Trophoblast cell (in vitro differentiated cells and primary cell): Measurements from ENCODE around the gene EIF5. TPM values are rescaled to one million over a fixed set of nuclear protein-coding genes. Genes with fewer than 3 reads are reported as not detected.

Experiments
- DNase-seq, 2 donors: peaks; one replicate each; pipeline ENCODE4 v3.0.0-alpha.2; 2016
- H2AFZ ChIP-seq: 2 replicates; pipeline ENCODE4 v1.6.1; 2013; ENCODE audit warnings: low read length, moderate library complexity, mild to moderate bottlenecking; ENCODE audit not compliant: insufficient read depth, poor library complexity
- H2AK5ac ChIP-seq: 2 replicates; pipeline ENCODE4 v1.6.1; 2013; ENCODE audit warnings: mild to moderate bottlenecking, low read length
- H2BK120ac ChIP-seq: 2 replicates; pipeline ENCODE4 v1.6.1; 2013; ENCODE audit warnings: low read length, mild to moderate bottlenecking, moderate library complexity; ENCODE audit not compliant: insufficient read depth, poor library complexity
- H2BK12ac ChIP-seq: 2 replicates; pipeline ENCODE4 v1.6.1; 2013; ENCODE audit warnings: mild to moderate bottlenecking, low read length, moderate library complexity
- H2BK5ac ChIP-seq: 2 replicates; pipeline ENCODE4 v1.6.1; 2013; ENCODE audit warnings: low read length, low read depth, moderate library complexity, mild to moderate bottlenecking; ENCODE audit not compliant: poor library complexity
- H3K14ac ChIP-seq: 2 replicates; pipeline ENCODE4 v1.6.1; 2013; ENCODE audit warnings: mild to moderate bottlenecking, low read length
- H3K18ac ChIP-seq: 2 replicates; pipeline ENCODE4 v1.6.1; 2013; ENCODE audit warnings: mild to moderate bottlenecking, low read length
- H3K23ac ChIP-seq: 2 replicates; pipeline ENCODE4 v1.6.1; 2013; ENCODE audit warnings: low read length
- H3K27ac ChIP-seq: 2 replicates; pipeline ENCODE4 v1.5.1; 2013; ENCODE audit warnings: low read depth, mild to moderate bottlenecking, inconsistent platforms, low read length, moderate library complexity
- H3K27me3 ChIP-seq: 2 replicates; pipeline ENCODE4 v1.6.1; 2013; ENCODE audit warnings: inconsistent platforms, mild to moderate bottlenecking, low read length, moderate library complexity; ENCODE audit not compliant: insufficient read depth
- H3K36me3 ChIP-seq, 2 experiments: 1 replicate in 1 of 2; 2 replicates in 1 of 2; pipeline ENCODE4 v1.6.1; 2013; ENCODE audit warnings: low read length in 2 of 2, mild to moderate bottlenecking in 2 of 2, moderate library complexity in 1 of 2; ENCODE audit not compliant: insufficient read depth in 2 of 2, control insufficient read depth in 1 of 2
- H3K4ac ChIP-seq: 2 replicates; pipeline ENCODE4 v1.6.1; 2013; ENCODE audit warnings: low read depth, mild to moderate bottlenecking, low read length, moderate library complexity
- H3K4me1 ChIP-seq, 2 experiments: 1 replicate in 1 of 2; 2 replicates in 1 of 2; pipeline ENCODE4 v1.6.1; 2013; ENCODE audit warnings: low read length in 2 of 2, mild to moderate bottlenecking in 2 of 2, moderate library complexity in 1 of 2; ENCODE audit not compliant: insufficient read depth in 2 of 2, control insufficient read depth in 1 of 2
- H3K4me2 ChIP-seq: 2 replicates; pipeline ENCODE4 v1.6.1; 2013; ENCODE audit warnings: inconsistent platforms, mild to moderate bottlenecking, low read length, moderate library complexity
- H3K4me3 ChIP-seq: 2 replicates; pipeline ENCODE4 v1.5.1; 2013; ENCODE audit warnings: mild to moderate bottlenecking, low read depth, low read length, inconsistent platforms
- H3K79me1 ChIP-seq: one replicate; pipeline ENCODE4 v1.6.1; 2013; ENCODE audit warnings: low read length
- H3K79me2 ChIP-seq: 2 replicates; pipeline ENCODE4 v1.6.1; 2013; ENCODE audit warnings: low read length, mild to moderate bottlenecking; ENCODE audit not compliant: control insufficient read depth, insufficient read depth, poor library complexity
- H3K9ac ChIP-seq: 2 replicates; pipeline ENCODE4 v1.6.1; 2013; ENCODE audit warnings: mild to moderate bottlenecking, low read length
- H3K9me3 ChIP-seq: 2 replicates; pipeline ENCODE4 v1.6.1; 2013; ENCODE audit warnings: low read depth, mild to moderate bottlenecking, control low read depth, inconsistent platforms, low read length; ENCODE audit not compliant: insufficient read depth
- H4K12ac ChIP-seq: 2 replicates; pipeline ENCODE4 v1.6.1; 2013; ENCODE audit warnings: low read depth, mild to moderate bottlenecking, low read length, moderate library complexity
- H4K8ac ChIP-seq: 2 replicates; pipeline ENCODE4 v1.6.1; 2013; ENCODE audit warnings: low read depth, mild to moderate bottlenecking, low read length, moderate library complexity
- H4K91ac ChIP-seq: one replicate; pipeline ENCODE4 v1.6.1; 2013; ENCODE audit warnings: low read depth, mild to moderate bottlenecking, low read length, moderate library complexity
- WGBS: extraction: QIAGEN DNeasy Blood & Tissue Kit; methylation state at CpG from one replicate; pipeline ENCODE4 v1.1.7; 2013; ENCODE audit warnings: missing lambda C conversion rate; ENCODE audit not compliant: insufficient read length, insufficient coverage; ENCODE audit errors: extremely low coverage; 5-methylcytosine and 5-hydroxymethylcytosine counted together
- polyA plus RNA-seq: library from polyadenylated mRNA; stranded (reverse); fragments of 200-250 nt; gene quantifications from 2 replicates; pipeline ENCODE4 v1.2.3, GENCODE V29; 2013

The EIF5 gene
- polyA plus RNA-seq = 350 and 375 TPM in 2 replicates

- H2BK120ac ChIP-seq = peak within 1 kb of the TSS; percentile 99
- no peaks in the 10 kb centered on the region for H3K27me3 ChIP-seq
- DNase-seq = peak; percentile 99
- H3K79me1 ChIP-seq = peaks cover 18% of the 10 kb centered on the region
- peak within 1 kb of the TSS; percentile 96 for H3K27ac ChIP-seq
- H3K9me3 ChIP-seq = no peaks in the 10 kb centered on the region
- no peak within 1 kb of the TSS for H3K23ac ChIP-seq
- peak within 1 kb of the TSS; percentile 99 for H2AFZ ChIP-seq
- H2BK12ac ChIP-seq = peak within 1 kb of the TSS; percentile 56
- peak within 1 kb of the TSS; percentile 100 for H3K14ac ChIP-seq
- H4K8ac ChIP-seq = peak within 1 kb of the TSS; percentile 99
- peak within 1 kb of the TSS; percentile 100 for H3K4ac ChIP-seq
- peak within 1 kb of the TSS; percentile 98 for H2AK5ac ChIP-seq
- H2BK5ac ChIP-seq = peak within 1 kb of the TSS; percentile 99
- peaks cover 0 to 2% of the 10 kb centered on the region in 2 experiments for H3K4me1 ChIP-seq
- peak within 1 kb of the TSS; percentile 100 for H3K4me3 ChIP-seq
- H3K9ac ChIP-seq = peak within 1 kb of the TSS; percentile 100
- H3K36me3 ChIP-seq = peaks cover 11 to 36% of the 10 kb centered on the region in 2 experiments
- H3K18ac ChIP-seq = peak within 1 kb of the TSS; percentile 100
- peak within 1 kb of the TSS; percentile 99 for H4K12ac ChIP-seq
- peak within 1 kb of the TSS; percentile 100 for H4K91ac ChIP-seq
- no CpG with 5 or more reads among the region's 103 CpGs for WGBS
- peaks cover 16% of the 10 kb centered on the region for H3K79me2 ChIP-seq
- H3K4me2 ChIP-seq = peak within 1 kb of the TSS; percentile 80
These were observed at the start of gene EIF5 for GRCh38 chr14:103333754-103334643. TSS of gene EIF5 (plus strand) at chr14:103334237. CDS start at chr14:103335861, 1,624 bp downstream.

GRCh38 chr14:103284574-103285467, 49.2 kb upstream of the EIF5 start:
- Histone ChIP-seq H3K4ac (no peak overlapping the region), H4K91ac (no peak overlapping the region), H2AK5ac (no peak overlapping the region), H3K27ac (no peak overlapping the region), H3K9me3 (peaks cover 5% of the 10 kb centered on the region), H2BK12ac (no peak overlapping the region), H4K12ac (no peak overlapping the region), H3K14ac (no peak overlapping the region), H2AFZ (no peak overlapping the region), H3K79me1 (no peaks in the 10 kb centered on the region), H3K4me3 (no peak overlapping the region), H3K23ac (no peak overlapping the region), H3K36me3 (no peaks in the 10 kb centered on the region), H3K18ac (no peak overlapping the region), H3K79me2 (no peaks in the 10 kb centered on the region), H3K9ac (no peak overlapping the region), H3K27me3 (peaks cover 5% of the 10 kb centered on the region), H2BK120ac (no peak overlapping the region), H3K4me1 (peaks cover 0 to 2% of the 10 kb centered on the region in 2 experiments), H4K8ac (no peak overlapping the region), H2BK5ac (no peak overlapping the region), H3K4me2 (no peak overlapping the region)
- peak in 1 of 2 donors; percentile 25 for DNase-seq
- WGBS = no CpG with 5 or more reads among the region's 9 CpGs

- no peak for DNase-seq
- WGBS = no CpG with 5 or more reads among the region's 2 CpGs
- H3K4me2 ChIP-seq = no peak overlapping the region
- no peak overlapping the region for H4K8ac ChIP-seq
- no peak overlapping the region for H3K4ac ChIP-seq
- H3K79me1 ChIP-seq = no peaks in the 10 kb centered on the region
- H4K91ac ChIP-seq = no peak overlapping the region
- H4K12ac ChIP-seq = no peak overlapping the region
- peaks cover 5% of the 10 kb centered on the region for H3K9me3 ChIP-seq
- no peak overlapping the region for H3K9ac ChIP-seq
- no peak overlapping the region for H2BK120ac ChIP-seq
- H3K36me3 ChIP-seq = no peaks in the 10 kb centered on the region
- H2BK5ac ChIP-seq = no peak overlapping the region
- no peak overlapping the region for H3K4me3 ChIP-seq
- H3K23ac ChIP-seq = no peak overlapping the region
- no peak overlapping the region for H3K14ac ChIP-seq
- no peak overlapping the region for H3K18ac ChIP-seq
- no peak overlapping the region for H2BK12ac ChIP-seq
- H3K79me2 ChIP-seq = no peaks in the 10 kb centered on the region
- no peak overlapping the region for H2AFZ ChIP-seq
- H2AK5ac ChIP-seq = no peak overlapping the region
- H3K27ac ChIP-seq = no peak overlapping the region
- peaks cover 0 to 2% of the 10 kb centered on the region in 2 experiments for H3K4me1 ChIP-seq
- H3K27me3 ChIP-seq = no peaks in the 10 kb centered on the region
These were observed 47.6 kb upstream of the EIF5 start for GRCh38 chr14:103286460-103286859.
